Tibial nerve (tissue), 4 donors: ENCODE measurements around the gene SERPINB3.

Source experiments
- CTCF ChIP-seq, 5 experiments: fragments of 200-600 bp in 3 of 5; fragments of 450-650 bp in 2 of 5; sonication (generic) in 3 of 5; IDR thresholded peaks; one replicate each; pipeline ENCODE4 v1.5.1; 2016 to 2019; ENCODE audit warnings: antibody characterized with exemption in 5 of 5, mild to moderate bottlenecking in 3 of 5, moderate library complexity in 2 of 5
- EP300 ChIP-seq, 2 donors: sonication (generic); formaldehyde crosslinking; IDR thresholded peaks; one replicate each; pipeline ENCODE4 v1.6.1; 2017; ENCODE audit warnings: antibody characterized with exemption in 2 of 2, mild to moderate bottlenecking in 1 of 2

GRCh38 chr18:63679820-63680606 lies 18.3 kb upstream of the SERPINB3 start:
- TF ChIP-seq CTCF (IDR thresholded peaks at IDR 0.05) (no peak), EP300 (IDR thresholded peaks at IDR 0.05) (no peak)
